Chondrocyte (in vitro differentiated cells): Measurements from ENCODE around the gene CDK6. TPM values are rescaled to one million over a fixed set of nuclear protein-coding genes. Genes with fewer than 3 reads are reported as not detected.

Experiments
- DNase-seq: peaks from one replicate; pipeline ENCODE4 v3.0.0; 2021; ENCODE audit warnings: mixed read lengths, low spot score
- H3K27ac Mint-ChIP-seq: one replicate; pipeline ENCODE4 v1.8.0; 2021; ENCODE audit warnings: mild to moderate bottlenecking, moderate library complexity, mixed read lengths; ENCODE audit not compliant: unreplicated experiment
- H3K27me3 Mint-ChIP-seq: 2 replicates; pipeline ENCODE4 v1.8.0; 2021; ENCODE audit warnings: low read depth, mixed read lengths
- H3K36me3 Mint-ChIP-seq: 2 replicates; pipeline ENCODE4 v1.8.0; 2021; ENCODE audit warnings: low read depth, mixed read lengths
- H3K4me1 Mint-ChIP-seq: 2 replicates; pipeline ENCODE4 v1.8.0; 2021; ENCODE audit warnings: low read depth, mild to moderate bottlenecking, mixed read lengths
- H3K4me3 Mint-ChIP-seq: one replicate; pipeline ENCODE4 v1.8.0; 2021; ENCODE audit warnings: mild to moderate bottlenecking, moderate library complexity, mixed read lengths; ENCODE audit not compliant: unreplicated experiment
- H3K9me3 Mint-ChIP-seq: 2 replicates; pipeline ENCODE4 v1.8.0; 2021; ENCODE audit warnings: low read depth, mixed read lengths
- CTCF ChIP-seq: fragments of 200-600 bp; sonication (generic); IDR thresholded peaks from 2 replicates; pipeline ENCODE4 v1.5.0; 2021; ENCODE audit warnings: antibody characterized with exemption, mild to moderate bottlenecking, moderate library complexity
- total RNA-seq: library from RNA; stranded (reverse); gene quantifications from 3 replicates; pipeline ENCODE4 v1.2.1, GENCODE V29; 2021

Gene CDK6
- total RNA-seq, 1 donor from 2014 or later = 162 TPM

- H3K9me3 Mint-ChIP-seq = no peaks in the 10 kb centered on the region
- no peak overlapping the region for H3K27ac Mint-ChIP-seq
- peaks cover 2% of the 10 kb centered on the region for H3K36me3 Mint-ChIP-seq
- DNase-seq = no peak
- TF ChIP-seq CTCF = no peak
- no peak overlapping the region for H3K4me3 Mint-ChIP-seq
- peaks cover 5% of the 10 kb centered on the region for H3K4me1 Mint-ChIP-seq
- H3K27me3 Mint-ChIP-seq = no peaks in the 10 kb centered on the region
Observed at GRCh38 chr7:92652536-92652935, 183.8 kb downstream of the CDK6 start.

GRCh38 chr7:92650391-92650790 lies 186.0 kb downstream of the CDK6 start:
- peaks cover 3% of the 10 kb centered on the region for H3K36me3 Mint-ChIP-seq
- no peak overlapping the region for H3K4me3 Mint-ChIP-seq
- H3K27ac Mint-ChIP-seq = no peak overlapping the region
- no peak for TF ChIP-seq CTCF
- no peak for DNase-seq
- no peaks in the 10 kb centered on the region for H3K27me3 Mint-ChIP-seq
- peaks cover 3% of the 10 kb centered on the region for H3K4me1 Mint-ChIP-seq
- no peaks in the 10 kb centered on the region for H3K9me3 Mint-ChIP-seq

GRCh38 chr7:92648067-92648466 lies 188.3 kb downstream of the CDK6 start:
- H3K36me3 Mint-ChIP-seq = peaks cover 3% of the 10 kb centered on the region
- H3K27me3 Mint-ChIP-seq = no peaks in the 10 kb centered on the region
- no peaks in the 10 kb centered on the region for H3K9me3 Mint-ChIP-seq
- H3K4me1 Mint-ChIP-seq = peaks cover 18% of the 10 kb centered on the region
- TF ChIP-seq CTCF = no peak
- no peak overlapping the region for H3K27ac Mint-ChIP-seq
- DNase-seq = no peak
- H3K4me3 Mint-ChIP-seq = no peak overlapping the region

GRCh38 chr7:92647652-92648051 lies 188.7 kb downstream of the CDK6 start:
- peaks cover 18% of the 10 kb centered on the region for H3K4me1 Mint-ChIP-seq
- H3K27ac Mint-ChIP-seq = no peak overlapping the region
- H3K27me3 Mint-ChIP-seq = no peaks in the 10 kb centered on the region
- no peak overlapping the region for H3K4me3 Mint-ChIP-seq
- TF ChIP-seq CTCF = no peak
- no peaks in the 10 kb centered on the region for H3K9me3 Mint-ChIP-seq
- DNase-seq = no peak
- peaks cover 3% of the 10 kb centered on the region for H3K36me3 Mint-ChIP-seq

- no peak for TF ChIP-seq CTCF
Observed at GRCh38 chr7:92647011-92647625, 189.3 kb downstream of the CDK6 start.

More at GRCh38 chr7:92647011-92647625, 189.3 kb downstream of the CDK6 start:
- Mint-ChIP-seq H3K27ac (no peak overlapping the region), H3K4me1 (peaks cover 21% of the 10 kb centered on the region), H3K27me3 (no peaks in the 10 kb centered on the region), H3K9me3 (no peaks in the 10 kb centered on the region), H3K36me3 (peaks cover 3% of the 10 kb centered on the region), H3K4me3 (no peak overlapping the region)
- DNase-seq = no peak
